GM19193 (cell line): Measurements from ENCODE around the gene CCDC102A.

Source experiments
- POLR2A ChIP-seq: IDR thresholded peaks from 4 replicates; pipeline ENCODE4 v1.6.1; 2011; ENCODE audit not compliant: insufficient read depth, insufficient read length; ENCODE audit errors: extremely low read depth

CCDC102A gene

GRCh38 chr16:57503366-57503765 is 33.0 kb downstream of the CCDC102A start:
- TF ChIP-seq POLR2A, result no peak

- TF ChIP-seq POLR2A, result no peak
Measured at GRCh38 chr16:57502048-57502775, 34.2 kb downstream of the CCDC102A start.

- no peak for TF ChIP-seq POLR2A
Measured at GRCh38 chr16:57501492-57501891, 34.9 kb downstream of the CCDC102A start.

GRCh38 chr16:57500578-57501111 is 35.7 kb downstream of the CCDC102A start:
- TF ChIP-seq POLR2A, result no peak

- TF ChIP-seq POLR2A, result no peak
Measured at GRCh38 chr16:57498031-57498430, 38.3 kb downstream of the CCDC102A start.

GRCh38 chr16:57497121-57497520 is 39.2 kb downstream of the CCDC102A start:
- TF ChIP-seq POLR2A, result no peak

GRCh38 chr16:57493767-57494166 is 42.6 kb downstream of the CCDC102A start:
- TF ChIP-seq POLR2A, result no peak

- TF ChIP-seq POLR2A, result no peak
Measured at GRCh38 chr16:57489229-57489628, 47.1 kb downstream of the CCDC102A start.

- TF ChIP-seq POLR2A, result no peak
Measured at GRCh38 chr16:57486858-57487834, 49.2 kb downstream of the CCDC102A start.

GRCh38 chr16:57485916-57486857 is 50.2 kb downstream of the CCDC102A start, which contains the start of gene DOK4:
Gene DOK4, minus strand, starts transcription at chr16:57486493. Its CDS starts 6,986 bp downstream, at chr16:57479507.
- TF ChIP-seq POLR2A, result no peak

- no peak for TF ChIP-seq POLR2A
Measured at GRCh38 chr16:57485091-57485915, 51.1 kb downstream of the CCDC102A start.

GRCh38 chr16:57484515-57485005 is 51.8 kb downstream of the CCDC102A start:
- no peak for TF ChIP-seq POLR2A
